Activated naive CD4-positive, alpha-beta T cell treated with anti-CD3 and anti-CD28 coated beads for 36 hours (primary cell): ENCODE results near the gene SPRY1. TPM values are rescaled to one million over a fixed set of nuclear protein-coding genes. Genes with fewer than 3 reads are reported as not detected.

ENCODE experiments used
- CTCF ChIA-PET: fragments of 350-600 bp; sonication (Branson Sonifier 250); formaldehyde crosslinking; loops from one replicate; lab custom pipeline; 2021; ENCODE audit warnings: antibody characterized with exemption; lab: Charles Lee
- DNase-seq: peaks from one replicate; pipeline ENCODE4 v3.0.0-alpha.2; 2020
- H3K27ac Mint-ChIP-seq: one replicate; pipeline ENCODE4 v1.8.0; 2021; ENCODE audit warnings: mild to moderate bottlenecking, mixed read lengths
- H3K27me3 Mint-ChIP-seq: one replicate; pipeline ENCODE4 v1.8.0; 2021; ENCODE audit warnings: low read depth, mixed read lengths
- H3K36me3 Mint-ChIP-seq: one replicate; pipeline ENCODE4 v1.8.0; 2021; ENCODE audit warnings: low read depth, mixed read lengths
- H3K4me1 Mint-ChIP-seq: one replicate; pipeline ENCODE4 v1.8.0; 2021; ENCODE audit warnings: low read depth, mixed read lengths
- H3K4me3 Mint-ChIP-seq: one replicate; pipeline ENCODE4 v1.8.0; 2021; ENCODE audit warnings: mild to moderate bottlenecking, moderate library complexity, mixed read lengths
- H3K9me3 Mint-ChIP-seq: one replicate; pipeline ENCODE4 v1.8.0; 2021; ENCODE audit warnings: mixed read lengths
- intact Hi-C: fragments of 100-400 bp; cut with micrococcal nuclease; formaldehyde crosslinking; loops from one replicate; pipeline ENCODE4 v1.15.1; 2023
- total RNA-seq, 2 experiments: library from RNA; stranded (reverse); gene quantifications; one replicate each; pipeline ENCODE4 v1.2.3, GENCODE V29; 2021

SPRY1 gene
- total RNA-seq, 2 experiments from 2014 or later, result 16.9 to 20.3 TPM

GRCh38 chr4:123415576-123415975 lies 19.0 kb downstream of the SPRY1 start:
- no peak for DNase-seq
- no peaks in the 10 kb centered on the region for H3K9me3 Mint-ChIP-seq
- CTCF ChIA-PET, result interaction anchor here (0.6 kb wide), 1 partner anchor 484 kb away, joined by 3 read pairs; no protein-coding TSS in a partner anchor
- H3K36me3 Mint-ChIP-seq, result no peaks in the 10 kb centered on the region
- no peak overlapping the region for H3K27ac Mint-ChIP-seq
- H3K27me3 Mint-ChIP-seq, result no peaks in the 10 kb centered on the region
- intact Hi-C loops, result no loop called here
- peaks cover 51% of the 10 kb centered on the region for H3K4me1 Mint-ChIP-seq
- H3K4me3 Mint-ChIP-seq, result no peak overlapping the region

GRCh38 chr4:123415977-123416376 lies 19.4 kb downstream of the SPRY1 start:
- intact Hi-C loops, result loop anchor here (1.0 kb wide), 1 partner anchor 17 kb away; no protein-coding TSS in a partner anchor
- Mint-ChIP-seq H3K27me3 (no peaks in the 10 kb centered on the region), H3K36me3 (no peaks in the 10 kb centered on the region), H3K9me3 (no peaks in the 10 kb centered on the region), H3K4me1 (peaks cover 54% of the 10 kb centered on the region), H3K27ac (no peak overlapping the region), H3K4me3 (no peak overlapping the region)
- CTCF ChIA-PET, result interaction anchor here (0.6 kb wide), 1 partner anchor 483 kb away, joined by 3 read pairs; no protein-coding TSS in a partner anchor
- DNase-seq, result peak; percentile 66

DNA sequence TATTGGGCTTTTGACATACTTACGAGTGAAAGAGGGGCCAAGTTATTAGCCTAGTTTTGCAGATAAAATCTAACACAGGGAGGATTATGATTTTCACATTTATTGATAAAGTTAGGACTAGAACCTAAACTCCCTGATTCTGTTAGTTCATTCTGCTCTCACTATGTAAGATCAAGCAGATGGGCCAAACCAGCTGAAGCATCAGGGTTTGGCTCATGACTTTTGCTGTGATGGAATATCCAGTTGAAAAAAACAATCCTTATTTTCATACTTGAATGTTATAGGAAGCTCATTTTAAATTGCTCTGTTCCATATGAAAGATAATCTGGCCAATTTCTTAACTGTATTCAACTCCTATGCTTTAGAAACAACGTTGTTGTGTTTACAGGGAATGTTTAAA lies 21.2 kb downstream of the SPRY1 start:
- no peaks in the 10 kb centered on the region for H3K36me3 Mint-ChIP-seq
- no peak for DNase-seq
- CTCF ChIA-PET, result no interaction called here
- H3K27me3 Mint-ChIP-seq, result no peaks in the 10 kb centered on the region
- no peak overlapping the region for H3K4me3 Mint-ChIP-seq
- peaks cover 55% of the 10 kb centered on the region for H3K4me1 Mint-ChIP-seq
- intact Hi-C loops, result no loop called here
- no peak overlapping the region for H3K27ac Mint-ChIP-seq
- H3K9me3 Mint-ChIP-seq, result no peaks in the 10 kb centered on the region

DNA sequence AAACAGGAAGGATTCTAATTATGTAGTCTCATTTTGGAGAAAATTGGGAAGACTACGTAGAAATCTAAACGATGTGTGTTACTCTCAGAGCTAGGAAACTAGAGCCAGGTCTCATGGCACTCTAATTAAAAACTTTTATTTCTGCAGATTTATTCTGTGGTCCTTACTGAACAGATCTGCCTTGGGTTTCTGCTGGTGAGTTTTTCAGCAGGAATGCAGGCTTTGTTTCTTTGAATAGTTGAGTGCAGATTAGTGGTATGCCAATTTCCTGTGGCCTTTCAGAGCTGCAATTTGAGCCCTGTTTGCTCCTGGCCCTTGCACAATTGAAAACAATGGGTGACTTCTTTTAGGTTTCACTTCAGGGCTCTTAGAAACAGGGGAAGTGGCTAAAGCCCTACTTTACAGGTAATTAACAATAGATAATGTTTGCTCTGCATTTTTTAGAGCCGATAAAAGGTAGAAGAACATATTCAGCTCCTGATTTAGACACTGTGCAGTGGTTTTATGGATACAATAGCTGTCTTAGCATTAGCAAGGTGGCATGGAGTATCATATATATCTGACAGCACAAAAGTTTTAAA lies 21.8 kb downstream of the SPRY1 start:
- Mint-ChIP-seq H3K36me3 (no peaks in the 10 kb centered on the region), H3K27ac (no peak overlapping the region), H3K4me1 (peaks cover 52% of the 10 kb centered on the region), H3K4me3 (no peak overlapping the region), H3K9me3 (no peaks in the 10 kb centered on the region), H3K27me3 (no peaks in the 10 kb centered on the region)
- DNase-seq, result no peak
- CTCF ChIA-PET, result no interaction called here
- intact Hi-C loops, result no loop called here

GRCh38 chr4:123419885-123420755 lies 23.5 kb downstream of the SPRY1 start:
- intact Hi-C loops, result loop anchor here (1.0 to 5.0 kb wide), 2 partner anchors 8 to 753 kb away; no protein-coding TSS in a partner anchor
- CTCF ChIA-PET, result interaction anchor here (1.0 kb wide), 1 partner anchor 9 kb away, joined by 4 read pairs; no protein-coding TSS in a partner anchor
- H3K9me3 Mint-ChIP-seq, result no peaks in the 10 kb centered on the region
- H3K36me3 Mint-ChIP-seq, result no peaks in the 10 kb centered on the region
- peaks cover 44% of the 10 kb centered on the region for H3K4me1 Mint-ChIP-seq
- peak overlapping the region; percentile 91 for H3K27ac Mint-ChIP-seq
- no peak for DNase-seq
- peak overlapping the region; percentile 11 for H3K4me3 Mint-ChIP-seq
- H3K27me3 Mint-ChIP-seq, result no peaks in the 10 kb centered on the region

DNA sequence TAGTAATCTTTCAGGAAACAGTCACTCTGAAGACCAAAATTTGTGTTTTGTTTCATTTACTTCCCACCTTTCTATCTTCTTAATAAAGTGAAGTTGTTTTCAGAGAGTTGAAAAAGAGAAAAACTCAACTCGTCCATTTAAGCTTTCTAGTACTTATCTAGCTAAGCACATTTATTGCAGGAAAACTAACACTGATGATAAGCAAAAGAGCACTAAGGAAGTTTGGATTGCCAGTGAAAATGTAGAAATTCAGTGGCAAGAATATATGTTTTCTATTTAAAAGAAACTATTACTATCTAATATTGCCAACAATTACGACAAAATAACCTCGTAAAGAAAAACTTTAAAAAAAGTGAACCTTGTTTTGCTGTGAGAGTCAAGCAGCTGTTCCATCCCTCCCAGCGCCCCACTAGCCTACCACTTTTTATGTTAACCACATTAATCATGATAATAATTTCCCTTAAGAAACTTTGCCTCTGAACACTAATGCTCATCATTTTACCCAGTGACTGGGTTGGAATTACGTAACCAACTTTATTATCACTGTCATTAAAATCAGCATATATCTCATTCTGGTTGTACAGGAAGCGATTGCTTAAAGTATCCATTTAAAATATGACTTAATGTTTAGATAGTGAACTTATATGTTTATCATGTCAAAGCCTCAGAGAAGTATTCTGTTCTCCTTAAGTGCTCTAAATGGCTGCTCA lies 24.8 kb downstream of the SPRY1 start:
- H3K4me1 Mint-ChIP-seq, result peaks cover 39% of the 10 kb centered on the region
- H3K9me3 Mint-ChIP-seq, result no peaks in the 10 kb centered on the region
- CTCF ChIA-PET, result interaction anchor here (0.7 to 0.9 kb wide), 2 partner anchors 21 to 34 kb away, joined by 3 to 5 read pairs; no protein-coding TSS in a partner anchor
- H3K27ac Mint-ChIP-seq, result peak overlapping the region; percentile 91
- DNase-seq, result no peak
- intact Hi-C loops, result loop anchor here (5.0 kb wide), 1 partner anchor 754 kb away; no protein-coding TSS in a partner anchor
- H3K36me3 Mint-ChIP-seq, result no peaks in the 10 kb centered on the region
- peak overlapping the region; percentile 9 for H3K4me3 Mint-ChIP-seq
- H3K27me3 Mint-ChIP-seq, result no peaks in the 10 kb centered on the region

- H3K9me3 Mint-ChIP-seq, result no peaks in the 10 kb centered on the region
- no peaks in the 10 kb centered on the region for H3K36me3 Mint-ChIP-seq
- peak overlapping the region; percentile 91 for H3K27ac Mint-ChIP-seq
- CTCF ChIA-PET, result interaction anchor here (0.9 kb wide), 1 partner anchor 22 kb away, joined by 5 read pairs; no protein-coding TSS in a partner anchor
- no peaks in the 10 kb centered on the region for H3K27me3 Mint-ChIP-seq
- peak overlapping the region; percentile 59 for H3K4me3 Mint-ChIP-seq
- intact Hi-C loops, result loop anchor here (1.0 to 5.0 kb wide), 5 partner anchors 21 to 755 kb away; no protein-coding TSS in a partner anchor
- H3K4me1 Mint-ChIP-seq, result peaks cover 36% of the 10 kb centered on the region
- no peak for DNase-seq
Observed at GRCh38 chr4:123421937-123422781, 25.6 kb downstream of the SPRY1 start.

GRCh38 chr4:123423819-123424218 lies 27.2 kb downstream of the SPRY1 start:
- Mint-ChIP-seq H3K27me3 (no peaks in the 10 kb centered on the region), H3K4me1 (peaks cover 28% of the 10 kb centered on the region), H3K9me3 (peaks cover 6% of the 10 kb centered on the region), H3K36me3 (peaks cover 2% of the 10 kb centered on the region), H3K27ac (peak overlapping the region; percentile 22), H3K4me3 (no peak overlapping the region)
- DNase-seq, result no peak
- intact Hi-C loops, result loop anchor here (2.0 to 5.0 kb wide), 3 partner anchors 55 to 757 kb away; no protein-coding TSS in a partner anchor
- CTCF ChIA-PET, result no interaction called here

- Mint-ChIP-seq H3K9me3 (peaks cover 11% of the 10 kb centered on the region), H3K4me1 (peaks cover 11% of the 10 kb centered on the region), H3K27ac (no peak overlapping the region), H3K27me3 (no peaks in the 10 kb centered on the region), H3K36me3 (peaks cover 4% of the 10 kb centered on the region), H3K4me3 (no peak overlapping the region)
- CTCF ChIA-PET, result interaction anchor here (0.6 to 1.8 kb wide), 3 partner anchors 8 to 16 kb away, joined by 3 to 4 read pairs (median 4); no protein-coding TSS in a partner anchor
- intact Hi-C loops, result no loop called here
- DNase-seq, result no peak
Observed at GRCh38 chr4:123427951-123428350, 31.4 kb downstream of the SPRY1 start.

- Mint-ChIP-seq H3K27me3 (no peaks in the 10 kb centered on the region), H3K4me3 (no peak overlapping the region), H3K36me3 (peaks cover 4% of the 10 kb centered on the region), H3K4me1 (peaks cover 8% of the 10 kb centered on the region), H3K9me3 (peaks cover 13% of the 10 kb centered on the region), H3K27ac (no peak overlapping the region)
- DNase-seq, result peak; percentile 29
- intact Hi-C loops, result no loop called here
- CTCF ChIA-PET, result no interaction called here
Observed at GRCh38 chr4:123430031-123430430, 33.4 kb downstream of the SPRY1 start.

GRCh38 chr4:123430501-123430900 lies 33.9 kb downstream of the SPRY1 start:
- Mint-ChIP-seq H3K4me3 (no peak overlapping the region), H3K27me3 (no peaks in the 10 kb centered on the region), H3K36me3 (peaks cover 4% of the 10 kb centered on the region), H3K27ac (no peak overlapping the region), H3K9me3 (peaks cover 13% of the 10 kb centered on the region), H3K4me1 (peaks cover 8% of the 10 kb centered on the region)
- CTCF ChIA-PET, result no interaction called here
- intact Hi-C loops, result no loop called here
- no peak for DNase-seq
